ENCODE measurements around the gene ELMOD2. TPM values are rescaled to one million over a fixed set of nuclear protein-coding genes. Genes with fewer than 3 reads are reported as not detected.
A peak's percentile ranks its signal among the peaks of the same experiment; 100 is the strongest.

The ELMOD2 gene
- total and polyA plus RNA-seq, 2 of the 13 experiments (the other 11 are each of a cell fraction or from before 2014, with no cell fraction given) = 10.2 to 38.1 TPM

- TF ChIP-seq ASH2L (IDR thresholded peaks at IDR 0.05; ENCODE audit: insufficient read length, low read depth, low read length) (peak; percentile 98), NKX3-1 (CRISPR knock-in tag; IDR thresholded peaks at IDR 0.05) (peak; percentile 77; the same call in 1 of the 2 replicates), NFKBIZ (CRISPR knock-in tag; IDR thresholded peaks at IDR 0.05) (0 out of 2 replicates have a peak, but pooled peaks have one; percentile 18), ZUFSP (CRISPR knock-in tag; IDR thresholded peaks at IDR 0.05; ENCODE audit: borderline replicate concordance) (no peak), ZNF44 (CRISPR knock-in tag; IDR thresholded peaks at IDR 0.05) (peak; percentile 40; the same call in 1 of the 2 replicates), CCAR2 (optimal IDR thresholded peaks at IDR 0.05; ENCODE audit: low read depth, low read length) (no peak), RFX3 (CRISPR knock-in tag; IDR thresholded peaks at IDR 0.05) (peak; percentile 97), RELA (CRISPR knock-in tag; IDR thresholded peaks at IDR 0.05) (no peak), HNF4G (IDR thresholded peaks at IDR 0.05; ENCODE audit: borderline replicate concordance, low read depth, low read length) (no peak), HNF4G (CRISPR knock-in tag; IDR thresholded peaks at IDR 0.05; ENCODE audit: borderline replicate concordance, low read depth) (peak; percentile 73; the same call in 1 of the 2 replicates), ETV5 (CRISPR knock-in tag; IDR thresholded peaks at IDR 0.05; ENCODE audit: borderline replicate concordance) (peak; percentile 84), ZZZ3 (CRISPR knock-in tag; IDR thresholded peaks at IDR 0.05; ENCODE audit: borderline replicate concordance) (no peak), MTF1 (CRISPR knock-in tag; IDR thresholded peaks at IDR 0.05) (no peak), SCMH1 (CRISPR knock-in tag; IDR thresholded peaks at IDR 0.05; ENCODE audit: borderline replicate concordance) (no peak), ZNF343 (CRISPR knock-in tag; IDR thresholded peaks at IDR 0.05) (no peak), NR2F2 (IDR thresholded peaks at IDR 0.05; ENCODE audit: borderline replicate concordance, low read depth) (no peak), RFXAP (CRISPR knock-in tag; IDR thresholded peaks at IDR 0.05; ENCODE audit: borderline replicate concordance) (peak; percentile 99), CENPT (CRISPR knock-in tag; IDR thresholded peaks at IDR 0.05; ENCODE audit: low read depth) (no peak), ZBTB40 (IDR thresholded peaks at IDR 0.05) (peak; percentile 46), ZBTB40 (CRISPR knock-in tag; IDR thresholded peaks at IDR 0.05) (no peak; the same call in 1 of the 2 replicates)
These were observed at the start of gene ELMOD2 (continued) for GRCh38 chr4:140523857-140524742.
